ENCODE measurements around the gene C10orf67.
"Not testable (repeated sequence)": the region's sequence is repeated elsewhere in the genome, so short reads cannot be mapped to it uniquely, and the experiment has no call there.

The C10orf67 gene

GRCh38 chr10:23322082-23322481 is 22.5 kb downstream of the C10orf67 start:
- DNase-seq: no peak

- no peak for DNase-seq
Measured at GRCh38 chr10:23319835-23320234, 24.8 kb downstream of the C10orf67 start.

- no peak for DNase-seq
Measured at GRCh38 chr10:23318359-23318758, 26.2 kb downstream of the C10orf67 start.

GRCh38 chr10:23317416-23317815 is 27.2 kb downstream of the C10orf67 start:
- no peak for DNase-seq

- no peak for DNase-seq
Measured at GRCh38 chr10:23316406-23316805, 28.2 kb downstream of the C10orf67 start.

GRCh38 chr10:23315966-23316365 is 28.6 kb downstream of the C10orf67 start:
- DNase-seq: no peak

- peak; percentile 26 for DNase-seq
Measured at GRCh38 chr10:23314835-23315239, 29.8 kb downstream of the C10orf67 start.

- no peak for DNase-seq
Measured at GRCh38 chr10:23311034-23311433, 33.6 kb downstream of the C10orf67 start.

- no peak for DNase-seq
Measured at GRCh38 chr10:23310404-23310803, 34.2 kb downstream of the C10orf67 start.

GRCh38 chr10:23299961-23300360 is 44.6 kb downstream of the C10orf67 start:
- not testable (repeated sequence) for DNase-seq

- no peak for DNase-seq
Measured at GRCh38 chr10:23294638-23295247, 49.9 kb downstream of the C10orf67 start.

GRCh38 chr10:23293973-23294590 is 50.5 kb downstream of the C10orf67 start:
- no peak for DNase-seq

GRCh38 chr10:23293145-23293724 is 51.4 kb downstream of the C10orf67 start:
- peak; percentile 31 for DNase-seq

GRCh38 chr10:23291551-23292334 is 52.9 kb downstream of the C10orf67 start:
- DNase-seq: no peak

- no peak for DNase-seq
Measured at GRCh38 chr10:23284674-23285335, 59.8 kb downstream of the C10orf67 start.

- no peak for DNase-seq
Measured at GRCh38 chr10:23284155-23284554, 60.4 kb downstream of the C10orf67 start.

- no peak for DNase-seq
Measured at GRCh38 chr10:23283680-23284079, 60.9 kb downstream of the C10orf67 start.

GRCh38 chr10:23281044-23281433 is 63.6 kb downstream of the C10orf67 start:
- no peak for DNase-seq

GRCh38 chr10:23280419-23281043 is 64.1 kb downstream of the C10orf67 start:
- DNase-seq: no peak

GRCh38 chr10:23275355-23275754 is 69.2 kb downstream of the C10orf67 start:
- DNase-seq: no peak

- not testable (repeated sequence) for DNase-seq
Measured at GRCh38 chr10:23274179-23274578, 70.4 kb downstream of the C10orf67 start.

GRCh38 chr10:23270531-23270930 is 74.1 kb downstream of the C10orf67 start:
- DNase-seq: no peak

Data from activated naive CD4-positive, alpha-beta T cell treated with Interleukin-2 at 50 U/mL for 16 hours (primary cell).